ENCODE results near the gene TOM1L1.

DNA sequence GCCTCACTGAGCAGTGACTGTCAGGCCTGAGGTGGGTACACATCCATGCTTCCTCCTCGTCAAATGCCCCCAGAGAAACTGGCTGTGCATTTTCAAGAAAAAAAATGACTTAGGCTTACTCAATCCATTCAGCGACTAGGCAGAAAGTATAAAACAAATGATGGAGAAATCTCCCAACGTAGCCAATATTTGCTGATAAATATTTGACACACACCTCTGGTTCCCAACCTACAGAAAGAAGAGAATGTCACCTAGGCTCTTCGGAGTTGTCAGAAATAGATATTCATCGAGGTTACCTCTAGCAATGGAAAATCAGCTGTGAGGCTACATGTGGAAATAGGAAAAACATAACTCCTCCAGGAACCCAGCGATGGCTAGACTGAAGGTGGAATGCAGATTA, 12.4 kb upstream of the TOM1L1 start:
- TF ChIP-seq POLR2A (IDR thresholded peaks at IDR 0.05) (no peak), POLR2AphosphoS5 (IDR thresholded peaks at IDR 0.05; ENCODE audit: insufficient read depth in 1 of 2, low read depth in 1 of 2) (no peak)
- TF ChIP-seq, protein P1, sequence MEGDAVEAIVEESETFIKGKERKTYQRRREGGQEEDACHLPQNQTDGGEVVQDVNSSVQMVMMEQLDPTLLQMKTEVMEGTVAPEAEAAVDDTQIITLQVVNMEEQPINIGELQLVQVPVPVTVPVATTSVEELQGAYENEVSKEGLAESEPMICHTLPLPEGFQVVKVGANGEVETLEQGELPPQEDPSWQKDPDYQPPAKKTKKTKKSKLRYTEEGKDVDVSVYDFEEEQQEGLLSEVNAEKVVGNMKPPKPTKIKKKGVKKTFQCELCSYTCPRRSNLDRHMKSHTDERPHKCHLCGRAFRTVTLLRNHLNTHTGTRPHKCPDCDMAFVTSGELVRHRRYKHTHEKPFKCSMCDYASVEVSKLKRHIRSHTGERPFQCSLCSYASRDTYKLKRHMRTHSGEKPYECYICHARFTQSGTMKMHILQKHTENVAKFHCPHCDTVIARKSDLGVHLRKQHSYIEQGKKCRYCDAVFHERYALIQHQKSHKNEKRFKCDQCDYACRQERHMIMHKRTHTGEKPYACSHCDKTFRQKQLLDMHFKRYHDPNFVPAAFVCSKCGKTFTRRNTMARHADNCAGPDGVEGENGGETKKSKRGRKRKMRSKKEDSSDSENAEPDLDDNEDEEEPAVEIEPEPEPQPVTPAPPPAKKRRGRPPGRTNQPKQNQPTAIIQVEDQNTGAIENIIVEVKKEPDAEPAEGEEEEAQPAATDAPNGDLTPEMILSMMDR (IDR thresholded peaks at IDR 0.05), result no peak

Measured in vagina (tissue), 2 donors.